ENCODE results near the gene RRM1.
"Not testable (repeated sequence)": the region's sequence is repeated elsewhere in the genome, so short reads cannot be mapped to it uniquely, and the experiment has no call there.

RRM1 gene

GRCh38 chr11:4146070-4146771, 51.6 kb downstream of the RRM1 start:
- DNase-seq = no peak

- no peak for DNase-seq
Measured at GRCh38 chr11:4146772-4147098, 52.1 kb downstream of the RRM1 start.

GRCh38 chr11:4154503-4154902, 59.9 kb downstream of the RRM1 start:
- DNase-seq = no peak

- no peak for DNase-seq
Measured at GRCh38 chr11:4156571-4156970, 62.0 kb downstream of the RRM1 start.

- not testable (repeated sequence) for DNase-seq
Measured at GRCh38 chr11:4158818-4159217, 64.2 kb downstream of the RRM1 start.

- no peak for DNase-seq
Measured at GRCh38 chr11:4161305-4161704, 66.7 kb downstream of the RRM1 start.

- DNase-seq = no peak
Measured at GRCh38 chr11:4164884-4165590, 70.4 kb downstream of the RRM1 start.

- no peak for DNase-seq
Measured at GRCh38 chr11:4167292-4167691, 72.7 kb downstream of the RRM1 start.

- DNase-seq = no peak
Measured at GRCh38 chr11:4167758-4168157, 73.2 kb downstream of the RRM1 start.

DNA sequence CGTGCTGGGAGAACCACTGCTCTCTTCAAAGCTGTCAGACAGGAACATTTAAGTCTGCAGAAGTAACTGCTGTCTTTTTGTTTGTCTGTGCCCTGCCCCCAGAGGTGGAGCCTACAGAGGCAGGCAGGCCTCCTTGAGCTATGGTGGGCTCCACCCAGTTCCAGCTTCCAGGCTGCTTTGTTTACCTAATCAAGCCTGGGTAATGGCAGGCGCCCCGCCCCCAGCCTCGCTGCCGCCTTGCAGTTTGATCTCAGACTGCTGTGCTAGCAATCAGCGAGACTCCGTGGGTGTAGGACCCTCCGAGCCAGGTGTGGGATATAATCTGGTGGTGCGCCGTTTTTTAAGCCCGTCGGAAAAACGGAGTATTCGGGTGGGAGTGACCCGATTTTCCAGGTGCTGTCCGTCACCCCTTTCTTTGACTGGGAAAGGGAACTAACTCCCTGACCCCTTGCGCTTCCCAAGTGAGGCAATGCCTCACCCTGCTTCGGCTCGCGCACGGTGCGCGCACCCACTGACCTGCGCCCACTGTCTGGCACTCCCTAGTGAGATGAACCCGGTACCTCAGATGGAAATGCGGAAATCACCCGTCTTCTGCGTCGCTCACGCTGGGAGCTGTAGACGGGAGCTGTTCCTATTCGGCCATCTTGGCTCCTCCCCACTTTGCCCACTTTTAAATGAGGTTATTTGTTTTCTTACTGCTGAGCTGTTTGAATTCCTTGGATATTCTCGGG, 81.2 kb downstream of the RRM1 start:
- not testable (repeated sequence) for DNase-seq

GRCh38 chr11:4178813-4179662, 84.4 kb downstream of the RRM1 start:
- no peak for DNase-seq

GRCh38 chr11:4180441-4181183, 86.0 kb downstream of the RRM1 start:
- DNase-seq = no peak

DNA sequence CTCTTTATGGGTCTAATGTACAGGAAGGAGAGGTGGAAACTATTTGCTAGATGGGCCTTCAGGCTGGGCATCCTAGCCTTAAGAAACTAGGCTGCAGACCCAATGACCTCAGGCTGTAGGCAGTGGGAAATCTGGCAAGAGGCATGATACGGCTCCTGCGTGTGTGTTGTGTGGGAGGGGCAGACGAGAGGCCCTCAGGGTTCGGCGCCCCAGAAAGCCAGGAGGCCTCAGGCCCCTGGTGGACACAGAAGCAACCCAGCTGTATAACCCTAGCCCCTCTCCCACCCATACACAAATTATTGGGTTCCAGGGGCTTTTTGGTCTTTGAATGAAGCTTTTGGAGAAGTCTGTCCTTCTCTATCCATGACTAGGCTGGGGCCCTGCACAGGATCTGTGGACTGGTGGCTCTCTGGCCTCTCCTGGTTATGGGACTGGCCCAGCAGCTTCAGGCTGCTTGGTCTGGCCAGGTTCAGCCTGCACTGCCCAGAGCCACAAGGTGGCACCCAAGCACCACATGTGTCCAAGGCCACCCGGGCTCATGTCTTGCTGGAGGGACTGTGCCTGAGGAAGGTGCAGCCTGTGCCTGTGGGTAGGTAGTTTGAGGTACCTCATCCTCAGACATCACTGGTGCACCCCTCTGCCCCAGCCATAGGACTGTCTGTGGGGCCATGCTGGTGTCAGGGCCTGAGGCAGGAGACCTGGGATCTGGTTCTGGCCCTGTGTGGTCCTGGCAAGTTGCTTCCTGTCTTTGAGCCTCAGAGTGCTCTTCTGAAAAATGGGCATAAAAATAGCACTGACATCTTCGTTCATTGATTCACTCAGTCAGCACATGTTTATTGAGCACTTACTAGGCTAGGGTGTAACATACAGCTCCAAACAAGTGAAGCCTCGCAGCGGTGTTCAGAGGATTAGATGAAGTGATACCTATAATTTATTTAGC, 87.5 kb downstream of the RRM1 start:
- no peak for DNase-seq

- DNase-seq = no peak
Measured at GRCh38 chr11:4183410-4184057, 88.9 kb downstream of the RRM1 start.

GRCh38 chr11:4184163-4184916, 89.7 kb downstream of the RRM1 start:
- no peak for DNase-seq

DNA sequence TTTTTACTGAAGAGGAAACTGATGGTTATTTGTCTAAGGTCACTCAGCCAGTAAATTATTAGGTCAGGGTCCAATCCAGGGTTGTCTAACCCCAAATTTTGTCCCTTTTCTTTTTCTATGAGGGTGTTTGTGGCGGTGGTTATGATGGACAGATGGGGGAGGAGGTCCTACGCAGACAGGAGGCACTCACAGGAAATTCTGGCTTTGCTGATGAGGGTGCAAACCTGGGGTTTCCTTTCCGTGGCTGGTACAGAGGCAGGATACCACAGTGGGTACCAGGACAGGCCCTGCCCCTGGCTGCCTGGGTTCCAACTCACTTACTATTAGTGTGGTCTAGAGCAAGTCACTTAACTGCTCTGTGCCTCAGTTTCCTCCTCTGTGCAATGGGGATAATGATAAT, 91.0 kb downstream of the RRM1 start:
- DNase-seq = no peak

- no peak for DNase-seq
Measured at GRCh38 chr11:4186464-4187054, 92.0 kb downstream of the RRM1 start.

- peak; percentile 77 for DNase-seq
Measured at GRCh38 chr11:4187055-4187988, 92.7 kb downstream of the RRM1 start.

All from activated effector memory CD4-positive, alpha-beta T cell treated with Interleukin-2 at 50 U/mL for 16 hours (primary cell).